CD14-positive monocyte (primary cell): Measurements from ENCODE around the gene PAPPA. TPM values are rescaled to one million over a fixed set of nuclear protein-coding genes. Genes with fewer than 3 reads are reported as not detected.

ENCODE experiments used
- DNase-seq, 3 donors: peaks; one replicate each; pipeline ENCODE4 v3.0.0-alpha.2; 2011 to 2022
- H2AFZ ChIP-seq: 2 replicates; pipeline ENCODE4 v1.6.0; 2012; ENCODE audit warnings: mild to moderate bottlenecking, low read depth, low read length, inconsistent platforms; ENCODE audit not compliant: insufficient read depth, poor library complexity, severe bottlenecking
- H3K27ac ChIP-seq, 2 donors: 1 replicate in 1 of 2; 2 replicates in 1 of 2; pipeline ENCODE4 v1.5.1; 2012 to 2013; ENCODE audit warnings: low read length in 2 of 2, control low read depth in 1 of 2, inconsistent platforms in 1 of 2, low read depth in 1 of 2, mild to moderate bottlenecking in 1 of 2
- H3K27me3 ChIP-seq, 2 donors: one replicate each; pipeline versions ENCODE4 v1.6.0 to v1.6.1; 2011 to 2013; ENCODE audit warnings: low read length in 2 of 2; ENCODE audit not compliant: control insufficient read depth in 2 of 2, insufficient read depth in 2 of 2
- H3K36me3 ChIP-seq, 2 donors: replicated peaks in 1 of 2; 1 replicate in 1 of 2; 2 replicates in 1 of 2; pipeline versions ENCODE4 v1.5.1 to v1.6.1; 2012 to 2013; ENCODE audit warnings: low read length in 2 of 2, control low read depth in 1 of 2, inconsistent platforms in 1 of 2, mild to moderate bottlenecking in 1 of 2; ENCODE audit not compliant: insufficient read depth in 2 of 2, control insufficient read depth in 1 of 2
- H3K4me1 ChIP-seq, 2 donors: 1 replicate in 1 of 2; 2 replicates in 1 of 2; pipeline versions ENCODE4 v1.5.1 to v1.6.1; 2012 to 2013; ENCODE audit warnings: low read length in 2 of 2, control low read depth in 1 of 2, inconsistent platforms in 1 of 2, mild to moderate bottlenecking in 1 of 2, moderate library complexity in 1 of 2; ENCODE audit not compliant: insufficient read depth in 2 of 2, control insufficient read depth in 1 of 2
- H3K4me2 ChIP-seq: replicated peaks from 2 replicates; pipeline ENCODE3; 2012; ENCODE audit warnings: low read length, moderate library complexity, mild to moderate bottlenecking; ENCODE audit not compliant: poor library complexity, severe bottlenecking; ENCODE audit errors: extremely low read depth
- H3K4me3 ChIP-seq, 3 experiments: fragments of 200-600 bp in 1 of 3; sonication (generic) in 1 of 3; replicated peaks in 1 of 3; 1 replicate in 2 of 3; 2 replicates in 1 of 3; pipeline ENCODE4 v1.5.1; 2011 to 2013; ENCODE audit warnings: low read length in 3 of 3, mild to moderate bottlenecking in 3 of 3, control low read depth in 2 of 3, low read depth in 2 of 3, inconsistent platforms in 1 of 3, moderate library complexity in 1 of 3
- H3K79me2 ChIP-seq: 2 replicates; pipeline ENCODE4 v1.6.0; 2012; ENCODE audit warnings: mild to moderate bottlenecking, control low read depth, inconsistent platforms, low read length, moderate library complexity; ENCODE audit not compliant: insufficient read depth
- H3K9ac ChIP-seq: 2 replicates; pipeline ENCODE4 v1.6.0; 2017; ENCODE audit warnings: low read length, mild to moderate bottlenecking; ENCODE audit not compliant: insufficient read depth, poor library complexity, severe bottlenecking
- H3K9me3 ChIP-seq, 2 donors: replicated peaks in 1 of 2; 1 replicate in 1 of 2; 2 replicates in 1 of 2; pipeline versions ENCODE4 v1.5.1 to v1.6.1; 2012 to 2013; ENCODE audit warnings: low read length in 2 of 2, control low read depth in 1 of 2; ENCODE audit not compliant: control insufficient read depth in 1 of 2, insufficient read depth in 1 of 2
- H4K20me1 ChIP-seq: 2 replicates; pipeline ENCODE4 v1.6.0; 2012; ENCODE audit warnings: mild to moderate bottlenecking, low read length, control low read depth, moderate library complexity; ENCODE audit not compliant: insufficient read depth
- H3K27ac Mint-ChIP-seq, 7 donors: one replicate each; pipeline ENCODE4 v1.8.0; 2020; ENCODE audit warnings: mild to moderate bottlenecking in 7 of 7, mixed read lengths in 7 of 7, moderate library complexity in 6 of 7, inconsistent platforms in 2 of 7
- H3K27me3 Mint-ChIP-seq, 3 donors: one replicate each; pipeline ENCODE4 v1.8.0; 2021 to 2022; ENCODE audit warnings: low read depth in 3 of 3, mild to moderate bottlenecking in 3 of 3, mixed read lengths in 3 of 3, moderate library complexity in 3 of 3, inconsistent platforms in 1 of 3
- H3K36me3 Mint-ChIP-seq, 2 donors: one replicate each; pipeline ENCODE4 v1.8.0; 2020; ENCODE audit warnings: mixed read lengths in 2 of 2, inconsistent platforms in 1 of 2, mild to moderate bottlenecking in 1 of 2
- H3K4me1 Mint-ChIP-seq: one replicate; pipeline ENCODE4 v1.8.0; 2020; ENCODE audit warnings: mild to moderate bottlenecking, mixed read lengths
- H3K4me3 Mint-ChIP-seq, 2 donors: one replicate each; pipeline ENCODE4 v1.8.0; 2020; ENCODE audit warnings: mild to moderate bottlenecking in 2 of 2, mixed read lengths in 2 of 2, moderate library complexity in 1 of 2
- H3K9me3 Mint-ChIP-seq, 7 donors: one replicate each; pipeline ENCODE4 v1.8.0; 2020 to 2022; ENCODE audit warnings: mixed read lengths in 7 of 7, mild to moderate bottlenecking in 6 of 7, moderate library complexity in 6 of 7, inconsistent platforms in 2 of 7
- WGBS: methylation state at CpG from one replicate; pipeline ENCODE4 v1.1.5; 2013; ENCODE audit warnings: missing lambda C conversion rate; ENCODE audit not compliant: insufficient coverage; 5-methylcytosine and 5-hydroxymethylcytosine counted together
- intact Hi-C, 2 donors: fragments of 100-400 bp; cut with micrococcal nuclease; formaldehyde crosslinking; loops; one replicate each; pipeline versions ENCODE4 v1.15.0 to v1.15.1; 2023
- polyA plus RNA-seq, 3 donors: library from polyadenylated mRNA; depleted of rRNA in 1 of 3; unstranded in 2 of 3; stranded (reverse) in 1 of 3; fragments of 300-500 nt in 2 of 3; fragments of >200 nt in 1 of 3; fragmentation: Illumina TruSeq in 2 of 3; gene quantifications; 1 replicate in 2 of 3; 2 replicates in 1 of 3; pipeline ENCODE4 v1.2.3, GENCODE V29; 2012 to 2021
- TF ChIP-seq, protein P1 (sequence below): fragments of 200-600 bp; IDR thresholded peaks from one replicate; pipeline ENCODE4 v1.8.0; 2022; ENCODE audit warnings: antibody characterized with exemption, mild to moderate bottlenecking

The PAPPA gene
- polyA plus RNA-seq, 3 donors: not detected

- no peak overlapping the region for H3K27ac Mint-ChIP-seq
- peaks cover 1 to 9% (median 4%) of the 10 kb centered on the region in 7 donors for H3K9me3 Mint-ChIP-seq
- H3K4me2 ChIP-seq: no peak overlapping the region
- no peak overlapping the region for H3K4me3 ChIP-seq
- 95% methylated on average over 8 of the region's 11 CpGs for WGBS
- H3K4me1 Mint-ChIP-seq: no peaks in the 10 kb centered on the region
- DNase-seq: no peak
- H3K4me3 Mint-ChIP-seq: no peak overlapping the region
- intact Hi-C loops: no loop called here
- no peak overlapping the region for H3K27ac ChIP-seq
- H3K79me2 ChIP-seq: no peaks in the 10 kb centered on the region
- H3K4me1 ChIP-seq: no peaks in the 10 kb centered on the region
- no peak overlapping the region for H3K9ac ChIP-seq
- H3K36me3 Mint-ChIP-seq: no peaks in the 10 kb centered on the region
- no peaks in the 10 kb centered on the region for H3K36me3 ChIP-seq
- H3K27me3 ChIP-seq: no peaks in the 10 kb centered on the region
- H4K20me1 ChIP-seq: no peaks in the 10 kb centered on the region
- H3K9me3 ChIP-seq: no peaks in the 10 kb centered on the region
- TF ChIP-seq, protein P1, sequence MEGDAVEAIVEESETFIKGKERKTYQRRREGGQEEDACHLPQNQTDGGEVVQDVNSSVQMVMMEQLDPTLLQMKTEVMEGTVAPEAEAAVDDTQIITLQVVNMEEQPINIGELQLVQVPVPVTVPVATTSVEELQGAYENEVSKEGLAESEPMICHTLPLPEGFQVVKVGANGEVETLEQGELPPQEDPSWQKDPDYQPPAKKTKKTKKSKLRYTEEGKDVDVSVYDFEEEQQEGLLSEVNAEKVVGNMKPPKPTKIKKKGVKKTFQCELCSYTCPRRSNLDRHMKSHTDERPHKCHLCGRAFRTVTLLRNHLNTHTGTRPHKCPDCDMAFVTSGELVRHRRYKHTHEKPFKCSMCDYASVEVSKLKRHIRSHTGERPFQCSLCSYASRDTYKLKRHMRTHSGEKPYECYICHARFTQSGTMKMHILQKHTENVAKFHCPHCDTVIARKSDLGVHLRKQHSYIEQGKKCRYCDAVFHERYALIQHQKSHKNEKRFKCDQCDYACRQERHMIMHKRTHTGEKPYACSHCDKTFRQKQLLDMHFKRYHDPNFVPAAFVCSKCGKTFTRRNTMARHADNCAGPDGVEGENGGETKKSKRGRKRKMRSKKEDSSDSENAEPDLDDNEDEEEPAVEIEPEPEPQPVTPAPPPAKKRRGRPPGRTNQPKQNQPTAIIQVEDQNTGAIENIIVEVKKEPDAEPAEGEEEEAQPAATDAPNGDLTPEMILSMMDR: no peak
- H3K27me3 Mint-ChIP-seq: no peaks in the 10 kb centered on the region
- no peak overlapping the region for H2AFZ ChIP-seq
Observed at GRCh38 chr9:116437411-116438370, 284.1 kb downstream of the PAPPA start.

GRCh38 chr9:116442528-116442927 lies 288.9 kb downstream of the PAPPA start:
- peaks cover 0 to 8% (median 3%) of the 10 kb centered on the region in 7 donors for H3K9me3 Mint-ChIP-seq
- no peak overlapping the region for H3K27ac Mint-ChIP-seq

More at GRCh38 chr9:116442528-116442927, 288.9 kb downstream of the PAPPA start:
- no peaks in the 10 kb centered on the region for H4K20me1 ChIP-seq
- no peak overlapping the region for H2AFZ ChIP-seq
- TF ChIP-seq, protein P1: no peak
- H3K36me3 ChIP-seq: no peaks in the 10 kb centered on the region
- Mint-ChIP-seq H3K36me3 (no peaks in the 10 kb centered on the region), H3K4me1 (no peaks in the 10 kb centered on the region), H3K4me3 (no peak overlapping the region), H3K27me3 (peaks cover 0 to 4% (median 0%) of the 10 kb centered on the region in 3 donors)
- no peaks in the 10 kb centered on the region for H3K27me3 ChIP-seq
- no peak for DNase-seq
- no peaks in the 10 kb centered on the region for H3K4me1 ChIP-seq
- no peak overlapping the region for H3K4me3 ChIP-seq
- no peaks in the 10 kb centered on the region for H3K9me3 ChIP-seq
- intact Hi-C loops: no loop called here
- H3K27ac ChIP-seq: no peak overlapping the region
- H3K79me2 ChIP-seq: no peaks in the 10 kb centered on the region
- no peak overlapping the region for H3K9ac ChIP-seq
- H3K4me2 ChIP-seq: no peak overlapping the region
